Loucy (cell line): ENCODE data around the gene KLK6.
"Not testable (repeated sequence)": the region's sequence is repeated elsewhere in the genome, so short reads cannot be mapped to it uniquely, and the experiment has no call there.

Experiments used
- H2AFZ ChIP-seq: fragments of 200-600 bp; sonication (generic); 2 replicates; pipeline ENCODE4 v1.6.0; 2016; ENCODE audit warnings: antibody characterized with exemption, mild to moderate bottlenecking, low read length, moderate library complexity
- H3F3A ChIP-seq: fragments of 200-600 bp; 2 replicates; pipeline ENCODE4 v1.6.0; 2016; ENCODE audit warnings: antibody characterized with exemption, low read depth, mild to moderate bottlenecking
- H3K27me3 ChIP-seq: fragments of 200-600 bp; sonication (generic); 2 replicates; pipeline ENCODE4 v1.6.1; 2014; ENCODE audit warnings: low read length, mild to moderate bottlenecking; ENCODE audit not compliant: insufficient read depth, poor library complexity, severe bottlenecking
- H3K36me3 ChIP-seq: fragments of 200-600 bp; sonication (generic); 2 replicates; pipeline ENCODE4 v1.6.1; 2016; ENCODE audit warnings: low read length; ENCODE audit not compliant: insufficient read depth
- H3K4me1 ChIP-seq: fragments of 200-600 bp; sonication (generic); 2 replicates; pipeline ENCODE4 v1.5.1; 2014; ENCODE audit warnings: low read length, mild to moderate bottlenecking; ENCODE audit not compliant: insufficient read depth, poor library complexity, severe bottlenecking
- H3K4me2 ChIP-seq: fragments of 200-600 bp; sonication (generic); 2 replicates; pipeline ENCODE4 v1.6.0; 2014; ENCODE audit warnings: antibody characterized with exemption, low read length, low read depth, mild to moderate bottlenecking; ENCODE audit not compliant: poor library complexity, severe bottlenecking
- H3K4me3 ChIP-seq: fragments of 200-600 bp; sonication (generic); 2 replicates; pipeline ENCODE4 v1.5.1; 2014; ENCODE audit warnings: low read length, mild to moderate bottlenecking, mixed read lengths; ENCODE audit not compliant: poor library complexity, severe bottlenecking
- H3K79me2 ChIP-seq: fragments of 200-600 bp; sonication (generic); 2 replicates; pipeline ENCODE4 v1.6.1; 2014; ENCODE audit warnings: low read length; ENCODE audit not compliant: insufficient read depth
- H3K9ac ChIP-seq: fragments of 200-600 bp; sonication (generic); 2 replicates; pipeline ENCODE4 v1.6.0; 2014; ENCODE audit warnings: mild to moderate bottlenecking, low read depth, low read length, moderate library complexity; ENCODE audit not compliant: poor library complexity, severe bottlenecking
- H3K9me2 ChIP-seq: fragments of 200-600 bp; sonication (generic); replicated peaks from 2 replicates; pipeline ENCODE4 v1.6.1; 2016; ENCODE audit warnings: low read depth, low read length, mixed read lengths
- H3K9me3 ChIP-seq: fragments of 200-600 bp; sonication (generic); 2 replicates; pipeline ENCODE4 v1.6.1; 2014; ENCODE audit warnings: mild to moderate bottlenecking, antibody characterized with exemption, low read length, low read depth; ENCODE audit not compliant: insufficient read depth
- H4K20me1 ChIP-seq: fragments of 200-600 bp; sonication (generic); 2 replicates; pipeline ENCODE4 v1.6.0; 2014; ENCODE audit warnings: antibody characterized with exemption, low read length, mild to moderate bottlenecking; ENCODE audit not compliant: insufficient read depth, poor library complexity, severe bottlenecking
- EZH2phosphoT487 ChIP-seq: fragments of 200-600 bp; IDR thresholded peaks from 2 replicates; pipeline ENCODE4 v1.6.1; 2018; ENCODE audit warnings: antibody characterized with exemption, mild to moderate bottlenecking, moderate library complexity, borderline replicate concordance
- TF ChIP-seq, protein P1 (sequence below): fragments of 200-600 bp; sonication (generic); conservative IDR thresholded peaks from 2 replicates; pipeline ENCODE4 v1.5.1; 2014; ENCODE audit warnings: mild to moderate bottlenecking, antibody characterized with exemption, low read length

Gene KLK6

DNA sequence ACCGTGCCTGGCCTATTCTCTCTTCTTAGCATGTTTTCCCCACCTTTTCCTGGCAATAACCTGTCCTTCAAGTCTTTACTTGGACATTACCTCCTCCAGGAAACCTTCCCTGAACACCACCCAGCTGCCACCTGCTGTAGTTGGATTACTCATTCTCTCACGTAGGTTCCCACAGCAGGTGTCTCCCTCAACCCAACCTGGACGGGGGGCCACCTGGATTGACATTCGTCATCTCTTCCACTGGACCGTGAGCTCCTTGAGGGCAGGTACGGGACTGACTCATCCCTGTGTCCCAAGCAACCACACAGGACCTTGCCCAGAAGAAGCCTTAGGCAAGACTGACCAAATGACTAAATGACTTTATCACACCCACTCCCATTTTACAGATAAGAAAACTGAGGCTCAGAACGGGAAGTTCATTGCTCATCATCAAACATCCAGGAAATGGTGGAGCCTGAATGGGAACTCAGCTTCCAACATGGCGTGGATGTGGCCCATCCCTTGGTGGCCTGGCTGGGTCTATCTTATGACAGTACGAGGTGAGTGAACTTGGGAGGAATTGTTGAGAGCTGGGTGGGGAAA, 3.5 kb upstream of the KLK6 start:
- Histone ChIP-seq H3K9me3 (no peaks in the 10 kb centered on the region; the same call in 1 of the 2 replicates), H3K36me3 (no peaks in the 10 kb centered on the region), H3K9ac (no peak overlapping the region), H3K4me2 (no peak overlapping the region), H3K27me3 (no peaks in the 10 kb centered on the region), H3K4me3 (no peak overlapping the region), H4K20me1 (no peaks in the 10 kb centered on the region), H3K79me2 (no peaks in the 10 kb centered on the region), H3K4me1 (no peaks in the 10 kb centered on the region), H2AFZ (no peak overlapping the region), H3K9me2 (no peaks in the 10 kb centered on the region), H3F3A (no peaks in the 10 kb centered on the region)
- no peak for TF ChIP-seq EZH2phosphoT487
- TF ChIP-seq, protein P1, sequence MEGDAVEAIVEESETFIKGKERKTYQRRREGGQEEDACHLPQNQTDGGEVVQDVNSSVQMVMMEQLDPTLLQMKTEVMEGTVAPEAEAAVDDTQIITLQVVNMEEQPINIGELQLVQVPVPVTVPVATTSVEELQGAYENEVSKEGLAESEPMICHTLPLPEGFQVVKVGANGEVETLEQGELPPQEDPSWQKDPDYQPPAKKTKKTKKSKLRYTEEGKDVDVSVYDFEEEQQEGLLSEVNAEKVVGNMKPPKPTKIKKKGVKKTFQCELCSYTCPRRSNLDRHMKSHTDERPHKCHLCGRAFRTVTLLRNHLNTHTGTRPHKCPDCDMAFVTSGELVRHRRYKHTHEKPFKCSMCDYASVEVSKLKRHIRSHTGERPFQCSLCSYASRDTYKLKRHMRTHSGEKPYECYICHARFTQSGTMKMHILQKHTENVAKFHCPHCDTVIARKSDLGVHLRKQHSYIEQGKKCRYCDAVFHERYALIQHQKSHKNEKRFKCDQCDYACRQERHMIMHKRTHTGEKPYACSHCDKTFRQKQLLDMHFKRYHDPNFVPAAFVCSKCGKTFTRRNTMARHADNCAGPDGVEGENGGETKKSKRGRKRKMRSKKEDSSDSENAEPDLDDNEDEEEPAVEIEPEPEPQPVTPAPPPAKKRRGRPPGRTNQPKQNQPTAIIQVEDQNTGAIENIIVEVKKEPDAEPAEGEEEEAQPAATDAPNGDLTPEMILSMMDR: no peak

DNA sequence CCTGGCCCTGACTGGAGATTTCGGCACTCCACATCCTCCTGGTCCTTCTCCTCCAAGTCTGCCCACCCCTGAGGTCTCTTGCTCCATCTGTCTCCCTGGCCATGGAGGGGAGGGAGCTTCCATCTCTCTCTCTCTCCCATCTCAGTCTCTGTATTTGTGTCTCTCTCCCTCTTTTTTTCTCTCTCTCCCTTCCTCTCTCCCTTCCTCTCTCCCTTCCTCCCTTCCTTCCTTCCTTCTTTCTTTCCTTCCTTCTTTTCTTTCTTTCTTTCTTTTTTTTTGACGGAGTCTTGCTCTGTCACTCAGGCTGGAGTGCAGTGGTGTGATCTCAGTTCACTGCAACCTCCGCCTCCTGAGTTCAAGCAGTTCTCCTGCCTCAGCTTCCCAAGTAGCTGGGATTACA, 419 bp upstream of the KLK6 start:
- H3K4me3 ChIP-seq, H3K9me2 ChIP-seq, H4K20me1 ChIP-seq, H3F3A ChIP-seq, H3K4me1 ChIP-seq, H3K27me3 ChIP-seq, H3K4me2 ChIP-seq, H3K9ac ChIP-seq, H3K9me3 ChIP-seq, H3K79me2 ChIP-seq, H2AFZ ChIP-seq, H3K36me3 ChIP-seq: not testable (repeated sequence)

DNA sequence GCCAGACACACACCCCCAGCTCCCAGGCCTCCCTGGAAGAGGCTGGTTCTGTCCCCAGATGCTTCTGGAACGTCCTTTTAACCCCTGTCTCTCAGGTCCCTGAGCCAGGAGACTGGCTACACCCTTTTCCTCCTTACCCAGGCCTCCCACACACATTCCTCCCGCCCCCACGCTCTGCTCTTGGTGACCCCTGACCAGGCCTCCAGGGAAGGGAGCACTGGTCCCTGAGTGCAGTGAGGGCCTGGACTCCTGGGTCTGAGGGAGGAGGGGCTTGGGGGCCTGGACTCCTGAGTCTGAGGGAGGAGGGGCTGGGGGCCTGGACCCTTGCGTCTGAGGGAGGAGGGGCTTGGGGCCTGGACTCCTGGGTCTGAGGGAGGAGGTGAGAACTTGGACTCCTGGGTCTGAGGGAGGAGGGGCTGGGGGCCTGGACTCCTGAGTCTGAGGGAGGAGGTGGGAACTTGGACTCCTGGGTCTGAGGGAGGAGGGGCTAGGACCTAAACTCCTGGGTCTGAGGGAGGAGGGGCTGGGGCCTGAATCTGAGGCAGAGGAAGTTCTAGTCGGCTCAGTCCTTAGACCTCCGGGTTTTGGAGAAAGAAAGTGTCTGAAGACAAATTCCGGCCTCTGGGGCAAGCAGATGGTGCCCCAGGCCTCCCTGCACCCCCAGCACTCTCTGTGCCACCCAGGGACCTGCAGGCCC, 527 bp downstream of the KLK6 start:
- no peaks in the 10 kb centered on the region for H3K79me2 ChIP-seq
- H3K4me3 ChIP-seq: no peak overlapping the region
- no peaks in the 10 kb centered on the region for H3K27me3 ChIP-seq
- no peaks in the 10 kb centered on the region for H3K9me2 ChIP-seq
- H2AFZ ChIP-seq: no peak overlapping the region
- H3K36me3 ChIP-seq: no peaks in the 10 kb centered on the region
- H3K9ac ChIP-seq: no peak overlapping the region
- no peaks in the 10 kb centered on the region for H3F3A ChIP-seq
- H3K4me1 ChIP-seq: no peaks in the 10 kb centered on the region
- H3K9me3 ChIP-seq: no peaks in the 10 kb centered on the region; the same call in 1 of the 2 replicates
- H4K20me1 ChIP-seq: no peaks in the 10 kb centered on the region
- no peak for TF ChIP-seq EZH2phosphoT487
- TF ChIP-seq, protein P1: no peak
- no peak overlapping the region for H3K4me2 ChIP-seq
